NCI-H2196 treated with DMSO at 0.1 percent for 48 hours (cell line): ENCODE results near the gene DNAJC21.
A peak's percentile ranks its signal among the peaks of the same experiment; 100 is the strongest.

Experiments
- DNase-seq: peaks from one replicate; lab custom pipeline; 2025; ENCODE audit not compliant: unreplicated experiment; lab: John Stamatoyannopoulos, UW

DNAJC21 gene

GRCh38 chr5:34977934-34978613, 48.7 kb downstream of the DNAJC21 start:
- no peak for DNase-seq

DNA sequence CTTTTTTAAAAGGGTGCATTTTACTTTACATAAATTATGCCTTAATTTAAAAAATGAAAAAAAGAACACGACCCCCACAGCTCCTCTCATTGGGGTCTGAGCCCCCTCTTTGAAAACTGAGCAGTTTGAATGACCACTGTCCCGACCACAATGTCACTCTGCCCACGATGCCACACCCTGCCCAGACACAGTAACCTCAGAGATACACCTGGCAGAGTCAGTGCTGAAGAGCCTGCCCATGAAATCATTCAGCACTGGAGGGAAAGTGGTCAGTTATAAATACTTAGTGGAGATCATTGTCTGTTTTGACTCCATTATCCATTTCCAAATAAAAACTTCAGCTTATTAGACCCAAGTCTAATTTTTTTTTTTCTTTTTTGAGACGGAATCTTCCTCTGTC, 49.3 kb downstream of the DNAJC21 start:
- no peak for DNase-seq

GRCh38 chr5:34982823-34983222, 53.5 kb downstream of the DNAJC21 start:
- no peak for DNase-seq

DNA sequence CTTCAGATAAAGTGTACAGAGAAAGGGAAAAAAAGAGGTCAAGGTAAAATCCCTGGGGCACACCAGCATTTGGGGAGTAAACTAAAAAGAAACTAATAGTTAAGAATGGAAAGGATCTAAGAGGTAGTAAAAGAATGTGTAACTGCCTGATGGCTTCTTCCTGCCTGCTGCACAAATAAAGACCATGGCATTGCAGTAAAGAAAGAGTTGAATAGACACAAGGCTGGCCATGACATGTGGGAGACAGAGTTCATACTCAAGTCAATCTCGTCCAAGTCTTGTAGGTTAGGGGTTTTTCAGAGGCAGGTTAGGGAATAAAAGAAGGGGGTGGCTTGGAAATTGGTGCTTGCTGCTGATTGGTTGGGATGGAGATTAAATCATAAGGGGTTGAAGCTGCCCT, 57.6 kb downstream of the DNAJC21 start:
- DNase-seq, result no peak

DNA sequence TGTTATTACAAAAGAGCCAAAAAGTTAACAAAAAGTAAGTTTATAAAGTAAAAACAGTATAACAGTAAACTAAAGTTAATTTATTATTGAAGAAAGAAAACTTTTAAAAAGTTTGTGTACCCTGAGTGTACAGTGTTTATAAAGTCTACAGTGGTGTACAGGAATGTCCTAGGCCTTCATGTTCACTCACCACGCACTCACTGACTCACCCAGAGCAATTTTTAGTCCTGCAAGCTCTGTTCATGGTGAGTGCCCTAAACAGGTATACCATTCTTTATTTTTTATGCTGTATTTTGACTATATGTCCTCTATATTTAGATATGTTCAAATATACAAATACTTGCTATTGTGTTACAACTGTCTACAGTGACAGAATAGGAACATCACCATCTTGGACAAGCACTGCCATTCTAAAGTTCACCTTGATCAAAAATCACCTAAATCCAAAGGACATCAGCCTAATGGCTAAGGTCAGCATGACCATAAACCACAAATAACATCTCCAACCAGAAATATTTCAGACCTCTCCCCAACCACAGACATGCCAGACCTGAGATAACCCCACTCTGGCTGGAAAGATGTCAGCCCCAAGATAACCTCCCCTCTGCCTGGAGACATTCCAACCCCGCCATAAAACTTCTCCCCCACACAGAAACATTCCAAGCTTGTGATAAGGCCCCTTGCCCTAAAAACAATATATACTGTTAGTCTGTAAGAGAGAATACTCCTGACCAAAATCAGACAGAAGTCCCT, 62.3 kb downstream of the DNAJC21 start:
- DNase-seq, result no peak

DNA sequence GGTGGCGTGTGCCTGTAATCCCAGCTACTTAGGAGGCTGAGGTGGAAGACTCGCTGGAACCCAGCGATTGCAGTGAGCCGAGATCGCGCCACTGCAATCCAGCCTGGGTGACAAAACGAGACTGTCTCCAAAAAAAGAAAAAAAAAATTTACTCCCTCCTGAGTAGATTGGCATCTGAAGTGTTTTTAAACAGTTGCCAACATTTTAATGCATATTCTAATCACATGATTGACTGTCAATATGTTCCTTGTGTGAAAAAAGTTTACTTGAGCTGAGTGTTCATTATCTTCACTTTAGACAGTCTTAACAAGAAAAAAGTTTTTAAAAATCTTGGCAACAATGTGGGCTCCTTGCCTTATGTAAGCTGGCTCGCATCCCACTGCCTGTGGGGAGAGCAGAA, 64.6 kb downstream of the DNAJC21 start:
- DNase-seq, result no peak

- DNase-seq, result no peak
Measured at GRCh38 chr5:34996261-34996660, 66.9 kb downstream of the DNAJC21 start.

DNA sequence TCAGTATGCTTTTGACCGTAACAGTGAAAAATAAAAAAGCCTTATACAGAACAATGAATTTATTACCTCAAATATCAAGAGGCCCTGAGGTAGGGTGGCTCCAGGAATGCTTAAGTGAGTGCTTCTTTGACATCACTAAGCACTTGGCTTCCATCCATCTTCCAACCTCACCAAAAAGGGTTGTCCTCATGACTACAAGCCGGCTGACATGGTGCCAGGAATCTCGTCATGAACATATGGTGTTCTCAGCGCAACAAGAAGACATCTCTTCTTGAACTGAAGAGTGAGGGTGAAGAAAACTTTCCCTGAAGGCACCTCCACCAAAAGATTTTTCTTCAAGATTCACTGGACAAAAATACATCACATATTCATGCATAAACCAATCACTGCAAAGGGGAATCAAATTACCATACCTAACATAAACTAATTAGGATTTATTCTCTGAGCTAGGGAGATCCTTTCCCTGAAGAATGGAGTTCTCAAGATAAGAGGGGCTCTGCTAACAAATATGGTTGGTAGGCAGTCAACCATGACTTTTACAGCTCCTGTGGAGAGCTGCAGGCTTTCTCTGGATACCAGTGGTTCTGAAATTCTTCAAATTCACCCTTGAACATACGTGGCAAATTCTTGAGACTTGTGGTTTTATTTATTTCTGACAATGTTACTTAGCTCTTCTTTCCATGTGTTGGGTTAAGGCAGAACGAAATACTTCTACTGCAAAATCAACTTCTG, 68.9 kb downstream of the DNAJC21 start:
- no peak for DNase-seq

- DNase-seq, result no peak
Measured at GRCh38 chr5:35001842-35002241, 72.5 kb downstream of the DNAJC21 start.

GRCh38 chr5:35002459-35002858, 73.1 kb downstream of the DNAJC21 start:
- no peak for DNase-seq

DNA sequence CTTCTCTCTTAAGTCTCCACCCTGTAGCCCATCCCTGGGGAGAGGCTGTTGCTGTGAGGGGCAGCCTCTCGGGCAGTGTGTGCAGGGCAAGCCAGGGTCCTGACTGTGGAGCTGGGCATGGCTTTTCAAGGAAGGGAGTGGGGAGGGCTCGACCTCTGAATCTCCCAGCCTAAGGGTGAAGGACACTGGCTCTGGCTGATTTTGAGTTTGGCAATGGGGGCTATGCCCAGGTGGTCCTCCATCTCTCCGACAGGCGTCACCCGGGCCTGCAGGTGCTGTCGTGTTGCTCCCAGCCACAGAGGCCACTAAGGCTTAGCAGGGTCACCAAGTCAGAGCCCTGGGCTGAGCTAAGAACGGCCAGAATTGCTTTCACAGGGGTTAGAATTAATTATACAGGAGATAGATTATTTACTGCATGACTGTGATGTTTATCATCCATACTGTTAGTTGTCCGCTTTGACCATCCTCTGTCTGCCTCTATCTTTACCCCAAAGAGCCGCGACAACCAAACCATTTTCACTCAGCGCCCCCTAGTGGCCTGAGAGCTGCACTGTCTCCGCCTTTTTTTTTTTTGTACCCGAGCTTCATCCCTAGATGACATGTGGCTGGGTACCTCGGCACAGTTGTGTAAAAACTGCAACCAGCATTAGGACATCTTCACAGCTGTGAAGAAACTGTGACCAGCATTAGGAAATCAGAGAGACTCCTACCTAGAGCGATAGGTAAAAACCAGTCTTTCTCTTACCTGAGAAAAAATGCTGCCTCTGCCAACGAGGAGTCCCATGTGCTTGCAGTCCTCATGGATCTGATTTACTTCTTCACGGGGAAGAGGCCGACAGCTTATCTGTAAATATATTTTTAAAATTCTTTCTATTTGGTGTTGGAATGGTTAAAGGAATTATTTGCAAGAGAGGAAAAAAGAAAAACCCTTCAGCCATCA, 73.9 kb downstream of the DNAJC21 start:
- peak; percentile 18 for DNase-seq

GRCh38 chr5:35004200-35004599, 74.8 kb downstream of the DNAJC21 start:
- no peak for DNase-seq

GRCh38 chr5:35004771-35005170, 75.4 kb downstream of the DNAJC21 start:
- no peak for DNase-seq
